ENCODE data around the gene KCNJ6.
"Not testable (repeated sequence)": the region's sequence is repeated elsewhere in the genome, so short reads cannot be mapped to it uniquely, and the experiment has no call there.

KCNJ6 gene

DNA sequence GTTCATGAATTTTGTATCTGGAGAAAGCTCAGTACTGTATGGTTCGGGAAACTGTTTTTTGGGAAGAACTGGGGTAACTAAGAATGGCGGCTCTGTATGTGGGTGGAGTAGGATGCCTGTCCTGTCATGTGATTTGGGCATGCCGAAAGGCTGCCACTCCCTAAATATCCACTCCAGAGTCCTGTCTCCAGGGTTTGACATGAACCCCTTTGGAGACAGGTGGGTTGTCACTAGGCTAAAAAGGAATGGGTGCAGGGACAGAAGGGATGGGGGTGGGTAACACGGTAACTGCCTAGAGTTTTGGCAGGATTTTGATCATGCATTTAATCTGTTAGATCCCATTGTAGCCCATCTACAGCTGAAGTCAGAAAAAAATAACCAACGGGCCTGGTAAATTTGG, 150.1 kb downstream of the KCNJ6 start:
- DNase-seq, result no peak

DNA sequence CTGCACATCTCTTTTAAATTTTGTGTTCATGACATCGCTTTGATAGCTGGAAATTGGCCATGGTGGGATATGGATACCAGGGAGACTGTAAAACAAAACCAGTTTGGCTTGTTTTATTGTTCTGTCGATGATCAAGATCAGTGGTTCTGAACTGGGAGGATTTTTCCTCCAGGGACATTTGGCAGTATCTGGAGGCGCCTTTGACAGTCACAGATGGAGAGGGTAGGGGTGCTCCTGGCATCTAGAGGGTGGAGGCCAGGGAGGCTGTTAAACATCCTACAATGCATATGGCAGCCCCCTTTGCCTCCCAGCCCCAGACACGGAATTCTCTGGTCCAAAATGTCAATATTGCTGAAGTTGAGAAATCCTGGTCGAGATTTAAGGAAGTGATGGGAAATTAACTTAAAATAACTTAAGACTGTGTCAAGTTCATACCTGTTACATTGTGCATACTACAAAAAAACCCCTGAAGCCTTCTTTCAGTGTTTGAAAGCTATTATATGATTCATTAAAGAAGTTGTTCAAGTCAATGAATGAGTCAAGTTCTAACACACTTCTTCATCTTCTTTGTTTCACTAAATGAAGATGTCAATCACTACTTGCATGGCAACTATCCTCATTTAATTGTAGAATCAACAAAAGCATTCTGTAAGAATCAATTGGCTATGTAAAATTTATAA, 150.9 kb downstream of the KCNJ6 start:
- DNase-seq, result no peak

DNA sequence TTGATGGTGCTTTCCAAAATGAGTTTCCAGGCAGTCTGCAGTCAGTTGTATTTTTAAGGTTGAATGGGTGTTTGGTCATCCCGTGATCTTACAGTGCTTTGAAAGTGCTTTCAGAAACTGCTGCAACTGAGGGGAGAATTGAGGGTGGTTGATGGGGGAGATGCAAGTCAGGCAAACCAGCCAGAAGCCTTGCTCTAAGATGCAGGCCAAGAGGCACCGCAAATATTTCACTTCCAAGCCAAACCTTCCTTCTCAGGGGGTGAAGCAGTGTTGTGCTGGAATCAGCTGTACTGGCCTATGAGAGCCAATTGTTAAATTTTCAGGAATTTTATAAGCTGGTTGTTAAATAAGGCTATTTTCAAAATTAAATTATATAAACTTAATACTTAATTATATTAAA, 151.6 kb downstream of the KCNJ6 start:
- DNase-seq, result no peak

DNA sequence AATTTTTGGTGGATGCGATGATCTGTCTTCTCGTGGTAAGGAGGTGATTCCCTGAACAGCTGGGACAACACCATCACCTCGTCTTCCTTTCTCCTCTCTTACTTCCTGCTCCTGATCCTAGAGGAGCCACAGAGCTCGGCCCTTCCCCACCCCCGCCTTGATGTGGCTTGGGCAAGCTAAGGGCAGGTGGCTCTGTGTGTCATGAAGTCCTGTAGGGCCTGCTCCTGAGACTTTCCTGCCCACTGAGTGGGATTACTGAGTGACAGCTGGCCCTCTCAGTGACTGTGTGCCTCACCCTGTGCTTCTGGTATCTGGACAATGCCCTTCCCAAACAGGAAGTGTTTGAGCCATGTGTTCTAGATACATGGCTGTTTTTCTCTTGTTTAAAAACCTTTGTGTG, 153.0 kb downstream of the KCNJ6 start:
- no peak for DNase-seq

DNA sequence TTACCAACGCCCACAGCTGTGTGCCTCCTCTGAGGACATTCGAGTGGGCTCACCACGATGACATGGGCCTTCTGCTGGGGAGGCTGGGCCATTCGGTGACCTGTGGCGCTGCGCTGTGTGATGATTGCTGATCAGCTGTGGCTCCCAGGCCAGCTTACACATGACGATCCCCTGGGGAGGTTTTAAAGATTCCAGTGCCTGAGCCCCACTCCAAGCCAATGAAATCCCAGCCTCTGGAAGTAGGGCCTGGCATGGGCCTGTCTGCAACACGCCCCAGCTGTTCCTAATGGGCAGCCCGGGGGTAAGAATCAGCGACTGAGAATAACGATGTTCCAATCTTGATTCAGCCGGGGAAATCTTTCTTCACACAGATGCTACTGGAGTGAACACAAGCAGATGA, 153.7 kb downstream of the KCNJ6 start:
- DNase-seq, result no peak

DNA sequence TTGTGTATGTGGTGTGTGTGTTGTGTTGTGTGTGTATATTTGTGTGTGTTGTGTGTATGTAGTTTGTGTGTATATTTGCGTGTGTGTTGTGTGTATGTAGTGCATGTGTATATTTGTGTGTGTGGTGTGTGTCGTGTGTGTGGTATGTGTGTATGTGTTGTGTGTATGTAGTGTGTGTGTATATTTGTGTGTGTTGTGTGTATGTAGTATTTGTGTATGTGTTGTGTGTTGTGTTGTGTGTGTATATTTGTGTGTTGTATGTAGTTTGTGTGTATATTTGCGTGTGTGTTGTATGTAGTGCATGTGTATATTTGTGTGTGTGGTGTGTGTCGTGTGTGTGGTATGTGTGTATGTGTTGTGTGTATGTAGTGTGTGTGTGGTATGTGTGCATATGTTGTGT, 154.9 kb downstream of the KCNJ6 start:
- DNase-seq, result not testable (repeated sequence)

DNA sequence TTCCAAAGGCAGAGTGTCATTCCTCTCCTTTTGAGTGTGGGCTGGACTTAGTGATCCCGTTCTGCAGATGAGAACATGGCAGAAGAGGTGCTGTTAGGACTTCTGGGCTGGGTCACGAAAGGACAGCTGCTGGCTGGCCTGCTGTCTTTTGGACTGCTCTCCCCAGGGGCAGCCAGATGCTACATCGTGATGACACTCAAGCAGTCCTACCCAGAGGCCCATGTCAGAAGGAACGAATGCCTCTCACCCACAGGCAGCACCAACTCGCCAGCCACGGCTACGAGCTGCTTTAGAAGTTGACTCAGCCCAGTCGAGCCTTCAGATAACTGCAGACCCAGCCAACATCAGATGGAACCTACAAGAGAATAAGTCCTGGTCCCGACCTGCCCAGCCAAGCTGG, 156.5 kb downstream of the KCNJ6 start:
- DNase-seq, result no peak

DNA sequence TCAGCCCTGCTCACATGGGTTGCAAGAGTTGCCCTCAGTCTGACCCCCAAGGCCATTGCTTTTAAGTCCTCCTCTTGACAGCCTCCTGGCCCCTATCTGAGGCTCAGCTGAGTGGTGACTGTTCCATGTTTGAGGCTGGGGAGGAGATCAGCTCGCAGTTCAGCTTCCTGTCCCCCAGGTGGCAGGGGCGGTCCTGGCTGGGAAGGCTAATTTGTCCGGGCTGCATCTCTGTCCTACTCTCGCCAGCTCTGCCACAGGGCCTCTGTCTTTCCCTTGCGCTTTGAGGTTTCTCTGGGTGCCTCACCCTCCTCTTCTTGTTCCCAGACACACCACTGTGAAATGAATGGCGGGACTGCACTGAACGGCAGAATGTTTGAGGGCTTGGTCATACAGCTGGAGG, 157.3 kb downstream of the KCNJ6 start:
- DNase-seq, result no peak

DNA sequence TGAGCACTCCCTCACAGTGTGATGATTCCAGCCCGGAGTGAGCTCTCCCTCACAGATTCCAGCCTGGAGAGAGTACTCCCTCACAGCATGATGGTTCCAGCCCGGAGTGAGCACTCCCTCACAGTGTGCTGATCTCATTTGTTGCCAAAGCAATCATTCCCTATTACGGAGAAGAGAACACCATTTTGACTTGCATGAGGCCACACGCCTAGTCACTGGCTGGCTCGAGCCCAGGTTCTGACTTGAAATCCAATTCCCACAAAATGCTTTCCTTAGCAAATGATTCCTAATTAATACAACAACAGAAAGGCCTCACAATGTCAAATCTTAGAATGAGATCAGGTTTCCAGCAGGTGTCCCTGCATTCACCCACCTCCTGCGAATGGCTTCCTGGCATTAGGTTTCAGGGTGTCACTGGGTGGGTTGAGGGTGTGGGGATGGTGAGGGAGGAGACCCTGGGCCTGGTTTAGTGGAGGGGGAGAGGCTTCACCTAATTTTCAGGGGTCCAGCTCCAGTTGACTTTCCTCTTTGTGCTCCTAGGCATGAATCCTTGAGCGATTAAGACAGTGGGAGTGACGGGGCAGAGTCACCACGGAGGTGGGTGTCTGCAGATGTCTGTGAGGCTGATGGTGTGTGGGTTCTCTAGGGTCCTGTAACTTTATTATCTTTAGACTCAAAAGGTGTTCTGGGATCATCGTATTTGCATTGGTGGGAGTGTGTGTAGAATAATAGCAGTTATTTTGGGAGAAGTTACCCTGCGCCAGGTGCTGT, 158.5 kb downstream of the KCNJ6 start:
- no peak for DNase-seq

DNA sequence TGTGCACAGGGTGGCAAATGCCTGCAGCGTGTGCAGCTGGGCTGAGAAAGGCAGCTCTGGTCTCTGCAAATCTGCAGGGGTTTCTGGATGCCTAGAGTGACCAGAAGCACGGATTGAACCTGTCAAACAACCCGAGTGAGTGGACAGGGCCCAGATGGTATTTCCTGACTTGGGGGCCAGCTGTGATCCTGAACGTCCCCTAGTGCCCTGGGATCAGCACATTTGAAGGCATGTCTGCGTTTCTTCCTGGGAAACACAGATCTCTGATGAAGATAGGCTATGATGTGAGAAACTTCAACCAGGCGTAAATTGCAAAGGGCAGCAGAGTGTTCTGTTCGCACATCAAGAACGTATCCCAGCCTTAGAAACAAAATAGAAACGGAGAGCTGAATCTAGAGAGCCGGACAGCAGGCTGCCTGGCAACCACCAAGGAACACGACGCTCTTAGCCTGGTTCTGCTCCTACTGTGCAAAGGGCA, 163.1 kb downstream of the KCNJ6 start:
- no peak for DNase-seq

DNA sequence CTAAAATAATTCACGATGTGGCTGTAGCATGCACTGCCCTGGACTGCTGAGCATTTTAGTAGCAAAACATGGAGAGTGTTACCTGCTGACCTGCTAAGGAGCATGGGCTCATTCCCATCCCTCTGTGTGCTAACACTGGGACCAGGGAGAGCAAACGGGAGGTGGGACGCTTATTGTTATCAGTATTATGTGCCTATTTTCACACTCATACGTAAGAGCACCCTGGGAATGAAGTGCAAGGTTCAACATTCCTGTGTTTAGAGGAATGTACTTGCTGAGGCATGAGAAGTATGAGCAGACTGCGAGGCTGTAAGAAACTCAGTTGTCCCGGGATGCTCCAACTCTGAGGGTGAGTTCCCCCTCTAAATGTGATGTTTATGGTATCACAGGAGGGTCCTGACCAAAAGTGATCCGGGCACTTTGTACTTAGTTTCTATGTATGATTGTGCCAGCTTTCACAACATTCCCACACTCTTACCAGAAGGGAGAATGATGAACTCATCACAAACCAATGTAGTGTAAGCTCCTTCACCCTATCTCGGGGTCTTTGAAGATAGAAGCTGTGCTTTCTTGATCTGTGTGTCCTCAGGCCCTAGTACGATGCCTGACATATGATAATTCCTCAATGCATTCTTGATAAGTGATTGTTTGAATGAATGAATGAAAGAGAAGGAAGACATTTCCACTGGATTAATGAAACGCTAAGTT, 164.8 kb downstream of the KCNJ6 start:
- DNase-seq, result no peak

DNA sequence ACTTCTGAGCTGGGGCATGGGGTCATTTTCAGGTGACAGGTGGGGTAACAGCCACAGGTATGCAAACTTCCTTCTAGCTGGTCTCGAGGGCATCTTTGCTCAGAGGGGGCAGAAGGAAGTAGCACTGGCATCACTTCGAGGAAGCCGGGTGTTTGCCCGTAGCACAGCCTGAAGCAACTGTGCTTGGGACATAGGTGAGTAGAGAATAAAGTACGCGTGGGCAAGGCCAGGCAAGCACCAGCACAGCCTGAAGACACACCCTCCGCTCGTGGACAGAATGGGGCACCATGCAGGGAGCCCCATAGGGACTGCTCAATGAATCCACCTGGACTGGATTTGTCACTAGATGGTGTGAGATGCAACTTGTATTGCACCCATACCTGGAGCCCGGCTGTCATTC, 167.1 kb downstream of the KCNJ6 start:
- DNase-seq, result no peak

DNA sequence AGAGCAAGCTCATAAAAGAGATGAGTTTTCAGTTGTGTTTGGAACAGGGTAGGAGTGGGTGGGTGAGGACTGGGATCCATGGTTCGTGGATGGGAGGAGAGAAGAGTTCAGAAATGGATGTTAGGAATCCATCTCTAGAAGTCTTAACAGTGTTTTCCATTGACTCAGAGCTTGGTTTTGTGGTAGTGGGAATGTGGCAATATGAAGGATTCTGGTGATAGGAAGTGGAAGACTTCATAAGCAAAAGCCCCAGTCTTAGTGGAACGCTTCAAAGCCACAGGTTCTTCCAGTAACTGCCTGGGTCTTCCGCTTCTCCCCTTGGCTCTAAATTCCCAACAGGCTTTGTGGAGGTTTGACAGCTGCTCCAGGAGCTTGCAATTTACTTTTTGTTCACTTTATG, 167.9 kb downstream of the KCNJ6 start:
- DNase-seq, result no peak

DNA sequence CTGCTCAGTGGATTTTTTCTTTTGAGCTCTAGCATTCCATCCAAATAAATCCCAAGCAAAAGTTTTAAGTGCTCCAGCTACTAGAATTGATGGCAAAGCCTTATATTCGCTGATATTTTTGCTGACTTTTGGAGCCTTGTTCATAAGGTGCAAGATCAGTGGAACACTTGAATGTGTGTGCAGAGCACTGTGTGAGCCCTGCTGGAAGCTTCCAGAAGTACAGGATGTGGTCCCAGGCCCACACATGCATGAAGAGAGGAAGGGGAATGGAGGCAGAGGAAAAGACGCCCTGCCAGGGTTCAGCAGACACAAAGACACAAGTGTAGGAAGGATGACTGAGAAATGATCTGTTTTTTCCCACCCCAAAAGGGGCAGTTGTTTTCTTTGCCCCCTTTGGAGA, 169.4 kb downstream of the KCNJ6 start:
- DNase-seq, result no peak

DNA sequence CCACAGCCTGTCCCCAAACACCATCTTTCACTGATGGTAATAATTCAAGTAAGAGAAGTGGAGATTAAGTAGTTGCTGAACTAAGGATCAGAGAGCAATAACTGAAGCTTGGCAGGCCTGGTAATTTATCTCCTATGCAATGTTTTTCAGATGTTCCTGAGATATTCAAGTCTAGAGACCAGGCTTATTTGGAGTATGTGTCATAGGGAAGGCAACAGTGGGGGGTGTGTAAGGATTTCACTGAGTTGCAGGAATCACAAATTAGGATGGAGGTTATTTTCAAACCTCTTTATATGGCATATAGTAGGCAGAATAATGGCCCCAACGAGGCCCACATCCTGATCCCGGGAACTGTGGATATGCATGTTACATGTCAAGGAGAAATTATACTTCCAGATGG, 171.7 kb downstream of the KCNJ6 start:
- DNase-seq, result no peak

DNA sequence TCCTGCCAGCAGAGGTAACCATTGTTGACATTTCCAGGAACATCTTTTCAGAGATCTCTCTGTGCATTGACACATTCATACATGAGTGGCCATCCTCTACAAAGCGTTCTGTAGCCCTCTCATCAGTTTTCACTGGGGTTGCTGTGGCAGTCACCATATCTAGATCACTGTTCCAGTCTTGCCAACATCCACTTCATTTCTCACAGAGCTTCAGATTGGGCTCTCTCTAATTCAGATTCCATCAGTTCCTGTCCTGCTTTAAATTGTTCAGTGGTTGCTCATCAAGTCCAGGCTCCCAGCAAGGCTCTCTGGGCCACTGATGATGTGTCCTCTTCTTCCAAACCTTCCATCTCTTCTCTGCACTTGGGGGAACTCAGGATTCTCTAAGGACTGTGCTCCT, 173.7 kb downstream of the KCNJ6 start:
- no peak for DNase-seq

DNA sequence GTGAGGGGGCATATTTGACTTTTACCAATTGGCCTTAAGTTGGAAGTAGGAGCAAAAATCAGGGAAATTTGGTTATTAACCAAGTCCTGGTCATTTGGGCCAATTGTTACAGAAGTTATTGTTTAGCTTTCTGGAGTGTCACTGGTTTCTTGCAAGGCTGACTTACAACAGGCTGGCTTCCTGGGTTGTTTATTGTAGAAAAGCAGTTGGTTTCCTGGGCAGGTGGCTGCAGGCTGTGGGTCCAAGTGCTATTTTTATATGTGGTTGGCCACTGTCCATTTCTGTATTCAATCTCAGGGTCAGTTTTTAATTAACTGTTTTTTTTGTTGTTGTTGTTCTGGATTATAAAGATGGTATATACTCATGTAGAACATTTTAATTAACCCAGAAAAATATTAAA, 174.1 kb downstream of the KCNJ6 start:
- DNase-seq, result no peak

DNA sequence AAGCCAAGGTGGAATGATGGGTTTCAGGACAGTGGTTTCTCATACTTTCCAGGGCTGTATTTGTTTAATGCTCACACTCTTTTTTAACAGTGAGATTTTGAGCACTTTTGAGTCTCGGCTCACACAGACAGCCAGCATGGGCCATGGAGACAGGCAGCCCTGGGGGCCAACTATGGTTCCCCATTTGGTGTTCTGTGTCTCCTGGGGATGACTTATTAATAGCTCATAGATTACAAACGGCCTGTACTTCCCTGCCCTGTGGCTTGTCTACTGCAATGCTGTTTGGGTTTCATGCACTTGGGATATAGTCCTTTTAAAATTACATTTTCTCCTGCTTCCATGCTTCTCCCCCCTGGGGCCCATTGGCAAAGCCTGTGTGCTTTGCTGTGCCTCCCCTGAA, 178.3 kb downstream of the KCNJ6 start:
- no peak for DNase-seq

DNA sequence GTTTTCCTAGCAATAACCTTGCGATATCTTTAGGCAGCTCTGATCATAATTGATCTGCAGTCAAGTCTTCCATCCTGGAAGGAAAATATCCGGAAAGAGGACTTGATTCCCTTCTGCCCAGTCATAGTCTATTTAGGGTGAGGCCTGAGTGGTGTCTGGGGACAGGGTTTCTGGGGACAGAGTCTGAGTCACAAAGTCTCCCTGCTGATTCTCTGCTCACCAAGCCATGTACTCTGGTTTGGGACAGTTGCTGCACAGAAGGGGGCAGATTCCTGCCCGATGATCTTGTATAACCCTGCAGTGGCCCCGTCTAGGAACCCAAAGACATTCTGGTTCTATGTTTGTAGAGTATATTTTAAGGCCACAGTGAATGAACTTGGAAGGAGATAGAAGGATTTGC, 178.8 kb downstream of the KCNJ6 start:
- no peak for DNase-seq

DNA sequence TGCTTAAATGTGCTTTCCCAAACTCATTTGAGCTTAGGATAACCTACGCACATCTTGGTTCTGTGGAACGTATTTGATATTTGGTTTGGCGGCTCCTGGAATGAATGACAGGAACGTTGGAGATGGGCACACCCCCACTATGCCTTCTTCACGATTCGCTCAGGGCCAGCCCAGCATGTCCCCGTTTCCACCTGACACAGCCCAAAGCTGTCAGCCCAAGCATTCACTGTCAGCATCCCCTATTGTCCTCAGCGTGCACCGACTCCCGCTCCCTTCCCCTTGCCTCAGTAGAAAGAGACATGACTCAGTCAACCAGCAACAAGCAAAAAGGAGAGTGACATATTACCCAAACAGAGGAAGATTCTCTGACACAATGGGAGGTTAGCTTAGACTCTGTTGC, 181.4 kb downstream of the KCNJ6 start:
- no peak for DNase-seq

DNA sequence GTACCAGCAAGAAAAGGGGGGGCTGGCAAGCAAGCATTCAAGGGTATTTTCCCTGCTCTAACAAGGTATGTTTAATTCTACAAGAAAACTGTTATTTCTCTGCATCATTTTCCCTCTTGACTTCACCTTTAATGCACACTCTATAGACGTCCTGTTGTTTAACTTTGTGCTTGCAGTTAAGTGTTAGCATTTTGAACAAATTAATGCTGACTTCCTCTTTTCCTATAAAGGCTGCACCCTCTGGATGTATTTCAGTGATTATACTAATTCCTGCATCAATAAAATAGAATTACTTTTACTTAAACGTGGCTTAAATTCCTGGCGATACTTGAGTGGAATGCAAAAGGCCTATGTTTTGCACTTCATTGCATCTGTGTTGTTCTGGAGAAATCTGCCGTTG, 183.3 kb downstream of the KCNJ6 start:
- DNase-seq, result no peak

DNA sequence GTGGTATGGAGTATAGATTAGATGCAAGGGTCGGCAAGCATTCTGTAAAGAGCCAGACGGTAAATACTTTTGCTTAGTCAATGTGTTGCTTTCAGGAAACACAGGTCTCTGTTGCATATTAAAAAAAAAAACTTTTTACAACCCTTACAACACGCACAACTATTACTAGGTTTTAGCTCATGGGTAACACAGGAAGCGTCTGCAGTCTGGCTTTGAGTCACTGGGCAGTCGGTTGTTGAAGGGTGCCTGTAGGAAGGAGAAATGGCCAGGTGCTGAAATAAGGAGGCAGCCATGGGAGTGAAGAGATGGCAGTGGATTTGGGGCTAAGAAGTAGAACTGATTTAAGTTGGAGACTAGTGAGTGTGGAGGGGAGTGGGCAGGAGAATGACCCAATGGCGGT, 192.1 kb downstream of the KCNJ6 start:
- no peak for DNase-seq

DNA sequence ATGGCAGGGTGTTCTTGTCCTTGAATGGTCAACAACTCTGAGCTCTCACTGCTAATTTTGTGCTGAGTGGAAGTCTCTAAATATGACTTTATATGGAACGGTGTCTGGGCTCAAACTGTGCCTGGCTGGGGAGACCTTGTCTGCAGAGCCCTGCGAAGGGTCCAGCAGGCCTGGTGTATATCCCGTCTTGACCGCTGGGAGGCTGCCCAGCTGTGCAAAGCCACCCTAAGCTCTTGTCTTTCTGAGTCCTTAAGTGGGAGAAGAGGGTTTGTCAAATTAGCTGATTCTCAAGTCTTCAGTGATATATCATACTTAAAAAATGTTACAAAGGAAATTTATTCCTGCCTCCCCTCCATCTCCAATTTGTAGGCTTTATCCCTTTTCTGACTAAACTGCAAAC, 198.7 kb downstream of the KCNJ6 start:
- DNase-seq, result no peak

DNA sequence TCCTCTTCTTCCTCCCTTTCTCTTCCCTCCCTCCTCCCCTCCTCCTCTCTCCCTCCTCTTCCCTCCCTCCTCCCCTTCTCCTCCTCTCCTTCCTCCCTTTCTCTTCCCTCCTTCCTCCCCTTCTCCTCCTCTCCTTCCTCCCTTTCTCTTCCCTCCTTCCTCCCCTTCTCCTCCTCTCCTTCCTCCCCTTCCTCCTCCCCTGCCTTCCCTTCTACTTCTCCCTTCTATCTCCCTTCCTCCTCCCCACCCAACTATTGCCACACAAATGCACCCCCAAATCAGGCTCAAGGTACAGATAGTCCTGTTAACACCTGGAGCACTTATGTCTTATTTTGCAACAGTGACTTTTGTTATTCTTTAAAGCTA, 203.7 kb downstream of the KCNJ6 start:
- DNase-seq, result not testable (repeated sequence)

Data from NCI-H146 (cell line).